Keratinocyte (primary cell): ENCODE results near the gene TRIP13.
A peak's percentile ranks its signal among the peaks of the same experiment; 100 is the strongest.

Source experiments
- CTCF ChIP-seq, 3 experiments: IDR thresholded peaks in 1 of 3; conservative IDR thresholded peaks in 1 of 3; optimal IDR thresholded peaks in 1 of 3; 2 replicates in 2 of 3; 3 replicates in 1 of 3; pipeline versions ENCODE3 to v1.5.1; 2011; ENCODE audit warnings: low read length in 3 of 3, mild to moderate bottlenecking in 3 of 3, moderate library complexity in 2 of 3, control low read depth in 1 of 3, inconsistent platforms in 1 of 3; ENCODE audit not compliant: insufficient read depth in 2 of 3; ENCODE audit errors: extremely low read depth in 1 of 3
- EZH2 ChIP-seq: IDR thresholded peaks from one replicate; pipeline ENCODE4 v1.6.1; 2012; ENCODE audit warnings: inconsistent platforms, mild to moderate bottlenecking, low read length, moderate library complexity

GRCh38 chr5:851076-851475 is 41.6 kb upstream of the TRIP13 start:
- no peak for TF ChIP-seq CTCF (optimal IDR thresholded peaks at IDR 0.05 in 1 of 3, IDR thresholded peaks at IDR 0.05 in 1 of 3, conservative IDR thresholded peaks at IDR 0.05 in 1 of 3; ENCODE audit: extremely low read depth in 1 of 3, insufficient read depth in 2 of 3, low read length in 3 of 3)
- peak; percentile 20 for TF ChIP-seq EZH2
